Gastroesophageal sphincter (tissue), 3 donors: Measurements from ENCODE around the gene GTF3C4.
"Not testable (repeated sequence)": the region's sequence is repeated elsewhere in the genome, so short reads cannot be mapped to it uniquely, and the experiment has no call there.

ENCODE experiments used
- EP300 ChIP-seq: sonication (generic); formaldehyde crosslinking; IDR thresholded peaks from one replicate; pipeline ENCODE4 v1.6.1; 2017; ENCODE audit warnings: antibody characterized with exemption, mild to moderate bottlenecking
- TF ChIP-seq, protein P1 (sequence below), 4 experiments: fragments of 200-600 bp in 2 of 4; fragments of 450-650 bp in 2 of 4; sonication (generic) in 1 of 4; IDR thresholded peaks; one replicate each; pipeline ENCODE4 v1.5.1; 2017 to 2019; ENCODE audit warnings: antibody characterized with exemption in 4 of 4, mild to moderate bottlenecking in 2 of 4, moderate library complexity in 2 of 4

DNA sequence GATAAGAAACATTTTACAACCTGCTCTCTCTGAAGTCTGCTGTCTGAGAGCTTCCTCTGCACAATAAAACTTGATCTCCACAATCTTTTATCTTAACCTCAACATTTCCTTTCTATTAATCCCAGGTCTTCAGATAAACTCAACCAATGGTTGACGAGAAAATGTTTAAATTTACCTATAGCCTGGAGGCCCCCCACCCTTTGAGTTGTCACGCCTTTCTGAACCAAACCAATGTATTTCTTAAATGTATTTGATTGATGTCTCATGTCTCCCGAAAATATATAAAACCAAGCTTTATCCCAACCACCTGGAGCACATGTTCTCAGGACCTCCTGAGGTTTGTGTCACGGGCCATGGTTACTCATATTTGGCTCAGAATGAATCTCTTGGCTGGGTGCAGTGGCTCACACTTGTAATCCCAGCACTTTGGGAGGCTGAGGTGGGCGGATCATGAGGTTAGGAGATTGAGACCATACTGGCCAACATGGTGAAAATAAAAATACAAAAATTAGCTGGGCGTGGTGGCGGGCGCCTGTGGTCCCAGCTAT is 48.2 kb downstream of the GTF3C4 start:
- TF ChIP-seq, protein P1, sequence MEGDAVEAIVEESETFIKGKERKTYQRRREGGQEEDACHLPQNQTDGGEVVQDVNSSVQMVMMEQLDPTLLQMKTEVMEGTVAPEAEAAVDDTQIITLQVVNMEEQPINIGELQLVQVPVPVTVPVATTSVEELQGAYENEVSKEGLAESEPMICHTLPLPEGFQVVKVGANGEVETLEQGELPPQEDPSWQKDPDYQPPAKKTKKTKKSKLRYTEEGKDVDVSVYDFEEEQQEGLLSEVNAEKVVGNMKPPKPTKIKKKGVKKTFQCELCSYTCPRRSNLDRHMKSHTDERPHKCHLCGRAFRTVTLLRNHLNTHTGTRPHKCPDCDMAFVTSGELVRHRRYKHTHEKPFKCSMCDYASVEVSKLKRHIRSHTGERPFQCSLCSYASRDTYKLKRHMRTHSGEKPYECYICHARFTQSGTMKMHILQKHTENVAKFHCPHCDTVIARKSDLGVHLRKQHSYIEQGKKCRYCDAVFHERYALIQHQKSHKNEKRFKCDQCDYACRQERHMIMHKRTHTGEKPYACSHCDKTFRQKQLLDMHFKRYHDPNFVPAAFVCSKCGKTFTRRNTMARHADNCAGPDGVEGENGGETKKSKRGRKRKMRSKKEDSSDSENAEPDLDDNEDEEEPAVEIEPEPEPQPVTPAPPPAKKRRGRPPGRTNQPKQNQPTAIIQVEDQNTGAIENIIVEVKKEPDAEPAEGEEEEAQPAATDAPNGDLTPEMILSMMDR (IDR thresholded peaks at IDR 0.05): not testable (repeated sequence)
- TF ChIP-seq EP300: not testable (repeated sequence)
